Superior temporal gyrus (tissue), 1 donor: ENCODE results near the gene FAM219B.
"Not testable (repeated sequence)": the region's sequence is repeated elsewhere in the genome, so short reads cannot be mapped to it uniquely, and the experiment has no call there.

Source experiments
- DNase-seq: peaks from one replicate; pipeline ENCODE4 v3.0.0-alpha.2; 2016; ENCODE audit errors: extremely low spot score

Gene FAM219B

GRCh38 chr15:74903676-74904075 is 3.0 kb downstream of the FAM219B start:
- no peak for DNase-seq

- no peak for DNase-seq
Observed at GRCh38 chr15:74902295-74903075, 4.2 kb downstream of the FAM219B start.

GRCh38 chr15:74901612-74902063 is 5.0 kb downstream of the FAM219B start:
- peak; percentile 84 for DNase-seq

GRCh38 chr15:74897300-74897701 is 9.3 kb downstream of the FAM219B start:
- no peak for DNase-seq

- DNase-seq = no peak
Observed at GRCh38 chr15:74896316-74896715, 10.3 kb downstream of the FAM219B start.

GRCh38 chr15:74895830-74896229 is 10.8 kb downstream of the FAM219B start:
- no peak for DNase-seq

GRCh38 chr15:74894383-74894782 is 12.3 kb downstream of the FAM219B start:
- DNase-seq = not testable (repeated sequence)

- no peak for DNase-seq
Observed at GRCh38 chr15:74893627-74894026, 13.0 kb downstream of the FAM219B start.

- DNase-seq = no peak
Observed at GRCh38 chr15:74892931-74893330, 13.7 kb downstream of the FAM219B start.

- DNase-seq = no peak
Observed at GRCh38 chr15:74892313-74892712, 14.3 kb downstream of the FAM219B start.

- DNase-seq = no peak
Observed at GRCh38 chr15:74891469-74891868, 15.2 kb downstream of the FAM219B start.

GRCh38 chr15:74890665-74890960 is 16.0 kb downstream of the FAM219B start:
- no peak for DNase-seq

GRCh38 chr15:74889883-74890664 is 16.6 kb downstream of the FAM219B start, which contains the start of gene MPI:
MPI (plus strand) TSS chr15:74890042; CDS start chr15:74890074, 32 bp downstream.
- peak; percentile 93 for DNase-seq

- no peak for DNase-seq
Observed at GRCh38 chr15:74889390-74889882, 17.2 kb downstream of the FAM219B start.

GRCh38 chr15:74888716-74889115 is 17.9 kb downstream of the FAM219B start:
- DNase-seq = no peak

GRCh38 chr15:74887537-74888193 is 19.0 kb downstream of the FAM219B start:
- DNase-seq = not testable (repeated sequence)

- DNase-seq = no peak
Observed at GRCh38 chr15:74885461-74885860, 21.2 kb downstream of the FAM219B start.

- DNase-seq = no peak
Observed at GRCh38 chr15:74884428-74885223, 22.0 kb downstream of the FAM219B start.

- DNase-seq = no peak
Observed at GRCh38 chr15:74882528-74882927, 24.1 kb downstream of the FAM219B start.

- DNase-seq = no peak
Observed at GRCh38 chr15:74878273-74878672, 28.4 kb downstream of the FAM219B start.

GRCh38 chr15:74873756-74874424 is 32.8 kb downstream of the FAM219B start:
- no peak for DNase-seq
